ENCODE data around the gene TAGAP.

The TAGAP gene

GRCh38 chr6:159064477-159064876 is 19.7 kb upstream of the TAGAP start:
- ChIA-PET CTCF (interaction anchor here (0.7 to 1.4 kb wide), 4 partner anchors 10 to 22 kb away, joined by 3 to 4 read pairs (median 4); no protein-coding TSS in a partner anchor), POLR2A (no interaction called here)
- H3K4me3 ChIP-seq (ENCODE audit: low read depth, low read length) = no peak overlapping the region
- no peak for TF ChIP-seq CTCF (IDR thresholded peaks at IDR 0.05; ENCODE audit: insufficient read depth, low read length, missing control alignments)
- no peak for DNase-seq (ENCODE audit: low read depth, low spot score)

- H3K4me3 ChIP-seq (ENCODE audit: low read depth, low read length) = no peak overlapping the region
- no peak for TF ChIP-seq CTCF (IDR thresholded peaks at IDR 0.05; ENCODE audit: insufficient read depth, low read length, missing control alignments)
- ChIA-PET POLR2A (no interaction called here), CTCF (interaction anchor here (0.8 to 1.8 kb wide), 4 partner anchors 9 to 43 kb away, joined by 3 to 4 read pairs (median 4); partner anchors contain the start of gene TAGAP)
- no peak for DNase-seq (ENCODE audit: low read depth, low spot score)
Measured at GRCh38 chr6:159063549-159063948, 18.8 kb upstream of the TAGAP start.

DNA sequence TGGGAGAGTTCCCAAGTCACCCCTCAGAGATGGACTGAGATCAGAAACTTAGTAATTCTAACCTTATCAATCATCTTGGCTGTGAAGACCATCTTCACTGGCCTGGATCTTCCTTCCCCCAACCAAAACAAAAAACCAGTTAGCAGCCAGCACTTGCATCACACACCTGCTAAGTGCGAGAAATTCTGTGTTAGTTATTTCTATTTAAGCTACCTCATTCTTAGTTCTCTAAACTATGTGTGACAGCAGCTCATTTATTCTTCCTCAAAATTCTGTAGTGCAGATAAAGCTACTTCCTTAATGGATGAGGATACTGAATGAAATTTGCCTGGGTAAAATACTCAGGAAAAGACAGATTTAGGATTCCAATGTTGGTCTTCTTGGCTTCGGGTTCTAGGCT is 18.2 kb upstream of the TAGAP start:
- no peak for DNase-seq (ENCODE audit: low read depth, low spot score)
- ChIA-PET POLR2A (no interaction called here), CTCF (interaction anchor here (0.8 to 1.8 kb wide), 3 partner anchors 18 to 44 kb away, joined by 3 to 5 read pairs (median 4); partner anchors contain the start of gene TAGAP)
- no peak for TF ChIP-seq CTCF (IDR thresholded peaks at IDR 0.05; ENCODE audit: insufficient read depth, low read length, missing control alignments)
- no peak overlapping the region for H3K4me3 ChIP-seq (ENCODE audit: low read depth, low read length)

GRCh38 chr6:159062564-159062945 is 17.8 kb upstream of the TAGAP start:
- CTCF ChIA-PET = interaction anchor here (0.9 to 1.8 kb wide), 2 partner anchors 20 to 44 kb away, joined by 3 to 5 read pairs; no protein-coding TSS in a partner anchor

GRCh38 chr6:159061805-159062563 is 17.2 kb upstream of the TAGAP start:
- TF ChIP-seq CTCF (IDR thresholded peaks at IDR 0.05; ENCODE audit: insufficient read depth, low read length, missing control alignments) = no peak
- ChIA-PET POLR2A (no interaction called here), CTCF (interaction anchor here (1.8 kb wide), 1 partner anchor 45 kb away, joined by 3 read pairs; no protein-coding TSS in a partner anchor)
- DNase-seq (ENCODE audit: low read depth, low spot score) = no peak
- H3K4me3 ChIP-seq (ENCODE audit: low read depth, low read length) = no peak overlapping the region

More at GRCh38 chr6:159062564-159062945, 17.8 kb upstream of the TAGAP start:
- TF ChIP-seq CTCF (IDR thresholded peaks at IDR 0.05; ENCODE audit: insufficient read depth, low read length, missing control alignments) = no peak
- DNase-seq (ENCODE audit: low read depth, low spot score) = no peak
- H3K4me3 ChIP-seq (ENCODE audit: low read depth, low read length) = no peak overlapping the region
- POLR2A ChIA-PET = no interaction called here

- no peak for DNase-seq (ENCODE audit: low read depth, low spot score)
- no peak for TF ChIP-seq CTCF (IDR thresholded peaks at IDR 0.05; ENCODE audit: insufficient read depth, low read length, missing control alignments)
- ChIA-PET POLR2A (no interaction called here), CTCF (no interaction called here)
- H3K4me3 ChIP-seq (ENCODE audit: low read depth, low read length) = no peak overlapping the region
Measured at GRCh38 chr6:159061146-159061545, 16.4 kb upstream of the TAGAP start.

Data from AG04449 (cell line).